Stimulated activated CD8-positive, alpha-beta memory T cell treated with anti-CD3 and anti-CD28 coated beads, Interleukin-15, amount 100 ng/mL, for 4 hours (primary cell): ENCODE data around the gene FBXO47.
"Not testable (repeated sequence)": the region's sequence is repeated elsewhere in the genome, so short reads cannot be mapped to it uniquely, and the experiment has no call there.

Source experiments
- DNase-seq, 2 donors: peaks; one replicate each; pipeline ENCODE4 v3.0.0-alpha.2; 2020; ENCODE audit warnings: low read depth in 2 of 2

FBXO47 gene

GRCh38 chr17:38922538-38923297 is 44.5 kb downstream of the FBXO47 start:
- no peak for DNase-seq

GRCh38 chr17:38921756-38922411 is 45.3 kb downstream of the FBXO47 start:
- DNase-seq, result no peak

GRCh38 chr17:38920374-38921291 is 46.6 kb downstream of the FBXO47 start:
- no peak for DNase-seq

GRCh38 chr17:38919316-38920078 is 47.7 kb downstream of the FBXO47 start:
- DNase-seq, result no peak

- DNase-seq, result no peak
Observed at GRCh38 chr17:38918916-38919315, 48.3 kb downstream of the FBXO47 start.

GRCh38 chr17:38918129-38918913 is 48.9 kb downstream of the FBXO47 start:
- DNase-seq, result no peak

- no peak for DNase-seq
Observed at GRCh38 chr17:38917259-38917658, 49.9 kb downstream of the FBXO47 start.

GRCh38 chr17:38916771-38917170 is 50.4 kb downstream of the FBXO47 start:
- DNase-seq, result no peak

- no peak for DNase-seq
Observed at GRCh38 chr17:38915639-38915995, 51.6 kb downstream of the FBXO47 start.

- no peak for DNase-seq
Observed at GRCh38 chr17:38914741-38915638, 52.2 kb downstream of the FBXO47 start.

GRCh38 chr17:38912221-38912813 is 54.9 kb downstream of the FBXO47 start:
- no peak for DNase-seq

- not testable (repeated sequence) for DNase-seq
Observed at GRCh38 chr17:38911731-38912081, 55.5 kb downstream of the FBXO47 start.

- DNase-seq, result no peak
Observed at GRCh38 chr17:38911081-38911730, 56.0 kb downstream of the FBXO47 start.

- no peak for DNase-seq
Observed at GRCh38 chr17:38910325-38910724, 56.9 kb downstream of the FBXO47 start.

- DNase-seq, result no peak
Observed at GRCh38 chr17:38908676-38909181, 58.5 kb downstream of the FBXO47 start.

GRCh38 chr17:38907930-38908675 is 59.1 kb downstream of the FBXO47 start:
- DNase-seq, result no peak

GRCh38 chr17:38906460-38907228 is 60.6 kb downstream of the FBXO47 start:
- no peak for DNase-seq
